ENCODE measurements around the gene SFXN2.

Gene SFXN2

GRCh38 chr10:102670871-102671434 lies 43.5 kb upstream of the SFXN2 start:
- FAIRE-seq (no peak), DNase-seq (ENCODE audit: insufficient read length, low spot score) (no peak)
- no peak for TF ChIP-seq CTCF (IDR thresholded peaks at IDR 0.05; ENCODE audit: insufficient read depth, missing control alignments)

- FAIRE-seq, result no peak
- TF ChIP-seq CTCF (IDR thresholded peaks at IDR 0.05; ENCODE audit: insufficient read depth, missing control alignments), result no peak
- no peak for DNase-seq (ENCODE audit: insufficient read length, low spot score)
These were observed 41.1 kb upstream of the SFXN2 start for GRCh38 chr10:102673236-102673818.

GRCh38 chr10:102673819-102674511 lies 40.5 kb upstream of the SFXN2 start:
- no peak for TF ChIP-seq CTCF (IDR thresholded peaks at IDR 0.05; ENCODE audit: insufficient read depth, missing control alignments)
- DNase-seq (ENCODE audit: insufficient read length, low spot score), result no peak
- no peak for FAIRE-seq

- DNase-seq (ENCODE audit: insufficient read length, low spot score) (no peak), FAIRE-seq (no peak)
- no peak for TF ChIP-seq CTCF (IDR thresholded peaks at IDR 0.05; ENCODE audit: insufficient read depth, missing control alignments)
These were observed 39.9 kb upstream of the SFXN2 start for GRCh38 chr10:102674566-102674965.

- DNase-seq (ENCODE audit: insufficient read length, low spot score) (no peak), FAIRE-seq (no peak)
- TF ChIP-seq CTCF (IDR thresholded peaks at IDR 0.05; ENCODE audit: insufficient read depth, missing control alignments), result no peak
These were observed 39.3 kb upstream of the SFXN2 start for GRCh38 chr10:102675011-102675665.

- FAIRE-seq, result no peak
- TF ChIP-seq CTCF (IDR thresholded peaks at IDR 0.05; ENCODE audit: insufficient read depth, missing control alignments), result no peak
- no peak for DNase-seq (ENCODE audit: insufficient read length, low spot score)
These were observed 38.5 kb upstream of the SFXN2 start for GRCh38 chr10:102675666-102676533.
